SK-N-MC (cell line): ENCODE data around the gene FAM167B.

Experiments used
- DNase-seq: peaks from one replicate; pipeline ENCODE4 v3.0.0-alpha.2; 2011; ENCODE audit warnings: low read depth, low spot score
- H3K27ac ChIP-seq: fragments of 200-600 bp; sonication (generic); 2 replicates; pipeline ENCODE4 v1.5.1; 2016; ENCODE audit warnings: mixed run types
- H3K36me3 ChIP-seq: fragments of 200-600 bp; sonication (generic); 2 replicates; pipeline ENCODE4 v1.6.1; 2017; ENCODE audit warnings: antibody characterized with exemption, low read length, mixed read lengths; ENCODE audit not compliant: insufficient read depth
- H3K4me3 ChIP-seq: fragments of 200-600 bp; sonication (generic); 2 replicates; pipeline ENCODE4 v1.5.1; 2016
- H3K9ac ChIP-seq: fragments of 200-600 bp; sonication (generic); 2 replicates; pipeline ENCODE4 v1.8.0; 2017; ENCODE audit warnings: mixed run types, mixed read lengths; ENCODE audit not compliant: insufficient read length
- H3K9me3 ChIP-seq: fragments of 200-600 bp; sonication (generic); 2 replicates; pipeline ENCODE4 v1.6.1; 2017; ENCODE audit warnings: low read depth, mild to moderate bottlenecking, antibody characterized with exemption, low read length, moderate library complexity, mixed read lengths
- EZH2 ChIP-seq: fragments of 200-600 bp; sonication (generic); IDR thresholded peaks from one replicate; pipeline ENCODE4 v1.6.1; 2017; ENCODE audit warnings: antibody characterized with exemption
- FOXP2 ChIP-seq: optimal IDR thresholded peaks from 2 replicates; pipeline ENCODE3; 2011; ENCODE audit warnings: mild to moderate bottlenecking, moderate library complexity; ENCODE audit not compliant: insufficient read depth; ENCODE audit errors: extremely low read length, control extremely low read depth
- POLR2AphosphoS5 ChIP-seq: IDR thresholded peaks from 2 replicates; pipeline ENCODE4 v1.6.1; 2012; ENCODE audit warnings: mild to moderate bottlenecking, low read depth, low read length, borderline replicate concordance

The FAM167B gene

DNA sequence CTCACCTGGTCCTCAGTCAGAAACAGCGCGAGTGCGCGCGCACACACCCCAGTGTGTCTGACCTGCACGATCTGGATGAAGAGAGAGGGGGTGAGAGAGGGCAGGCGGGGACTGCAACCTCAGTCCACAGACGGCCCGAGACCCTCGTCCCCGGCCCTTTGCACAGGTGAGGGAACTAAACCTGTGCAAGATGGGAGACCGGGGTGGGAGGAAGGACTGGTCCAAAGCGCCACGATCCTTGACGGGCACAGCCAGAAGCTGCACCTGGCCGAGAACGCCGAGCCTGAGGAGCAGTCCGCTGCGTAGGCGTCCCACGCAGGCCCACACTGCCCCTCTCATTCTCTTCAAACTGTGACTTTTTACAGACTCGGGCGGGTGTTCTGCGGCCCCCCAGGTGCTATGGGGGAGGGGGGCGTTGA is 42.1 kb upstream of the FAM167B start:
- peak overlapping the region; percentile 88 for H3K9ac ChIP-seq
- no peak for TF ChIP-seq EZH2
- no peak for TF ChIP-seq FOXP2
- no peak for TF ChIP-seq POLR2AphosphoS5
- no peak for DNase-seq
- H3K9me3 ChIP-seq: no peaks in the 10 kb centered on the region
- no peak overlapping the region for H3K27ac ChIP-seq
- peak overlapping the region; percentile 95 for H3K4me3 ChIP-seq
- H3K36me3 ChIP-seq: no peaks in the 10 kb centered on the region; the same call in 1 of the 2 replicates

DNA sequence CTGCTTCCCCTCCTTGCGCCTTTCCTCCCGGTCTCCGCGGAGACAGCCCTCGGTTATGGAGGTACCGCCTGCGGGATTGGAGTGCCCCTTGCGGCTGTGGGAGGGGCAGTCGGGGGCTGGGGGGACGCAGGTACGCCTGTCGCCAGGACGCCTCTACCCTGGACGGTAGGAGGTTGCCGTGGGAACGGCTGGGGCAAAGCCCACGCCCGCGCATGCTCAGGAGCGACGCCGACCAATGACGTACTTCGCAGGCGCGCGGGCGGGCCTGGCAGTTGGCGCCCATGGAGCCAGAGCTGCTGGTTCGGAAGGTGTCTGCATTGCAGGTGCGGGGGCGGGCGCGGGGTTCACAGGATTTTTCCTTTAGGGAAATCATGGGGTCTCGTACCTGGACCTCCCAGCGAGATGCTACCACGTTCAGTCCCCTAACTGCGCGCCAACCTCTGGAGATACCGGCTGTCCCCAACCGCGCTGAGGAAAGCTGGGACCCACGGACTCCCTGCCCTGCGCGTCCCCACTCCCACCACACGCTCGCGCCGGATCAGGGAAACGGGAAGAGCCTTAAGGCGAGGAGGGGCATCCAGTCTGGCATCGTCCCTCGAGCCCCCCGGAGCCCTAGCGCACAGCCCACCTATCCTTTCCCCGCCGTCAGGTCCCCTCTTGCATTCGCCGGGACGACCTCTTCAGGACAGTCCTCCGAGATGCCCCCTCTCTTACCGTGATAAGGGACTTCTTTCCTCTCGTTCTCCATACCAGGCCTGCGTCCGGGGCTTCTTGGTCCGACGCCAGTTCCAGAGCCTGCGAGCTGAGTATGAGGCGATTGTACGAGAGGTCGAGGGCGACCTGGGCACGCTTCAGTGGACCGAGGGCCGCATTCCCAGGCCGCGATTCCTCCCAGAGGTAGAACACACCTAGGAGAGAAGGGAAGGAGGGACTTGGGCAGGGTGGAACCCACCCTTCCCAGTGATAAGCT is 41.3 kb upstream of the FAM167B start, which contains the start of gene IQCC:
TSS of gene IQCC (plus strand) at position 271 of the 970 bp plus-strand sequence. CDS start at position 282, 11 bp downstream.
- no peak within 1 kb of the TSS for H3K27ac ChIP-seq

GRCh38 chr1:32208469-32208868 is 38.6 kb upstream of the FAM167B start:
- DNase-seq: no peak
- Histone ChIP-seq H3K9me3 (no peaks in the 10 kb centered on the region), H3K4me3 (no peak overlapping the region), H3K9ac (no peak overlapping the region), H3K27ac (no peak overlapping the region), H3K36me3 (no peaks in the 10 kb centered on the region; the same call in 1 of the 2 replicates)
- TF ChIP-seq POLR2AphosphoS5: no peak
- no peak for TF ChIP-seq EZH2
- TF ChIP-seq FOXP2: no peak

More for the DNA sequence above, 41.3 kb upstream of the FAM167B start, which contains the start of gene IQCC:
- Histone ChIP-seq H3K4me3 (peak within 1 kb of the TSS; percentile 95), H3K9ac (peak within 1 kb of the TSS; percentile 88), H3K9me3 (no peaks in the 10 kb centered on the region), H3K36me3 (no peaks in the 10 kb centered on the region; the same call in 1 of the 2 replicates)
- DNase-seq: no peak
- TF ChIP-seq EZH2 (no peak), POLR2AphosphoS5 (peak; percentile 96)

GRCh38 chr1:32208891-32209328 is 38.1 kb upstream of the FAM167B start, which contains the start of gene DCDC2B:
Gene DCDC2B, plus strand, starts transcription at chr1:32209089. Its CDS starts 5 bp downstream, at chr1:32209094.
- Histone ChIP-seq H3K9me3 (no peaks in the 10 kb centered on the region), H3K36me3 (no peaks in the 10 kb centered on the region; the same call in 1 of the 2 replicates), H3K27ac (no peak within 1 kb of the TSS), H3K9ac (no peak within 1 kb of the TSS), H3K4me3 (no peak within 1 kb of the TSS)
- DNase-seq: no peak
- TF ChIP-seq EZH2 (no peak), POLR2AphosphoS5 (0 out of 2 replicates have a peak, but pooled peaks have one; percentile 21)

GRCh38 chr1:32215629-32216480 is 31.2 kb upstream of the FAM167B start:
- TF ChIP-seq FOXP2 (no peak), EZH2 (no peak), POLR2AphosphoS5 (no peak)
- no peak overlapping the region for H3K9ac ChIP-seq
- DNase-seq: no peak
- H3K4me3 ChIP-seq: no peak overlapping the region
- H3K9me3 ChIP-seq: no peaks in the 10 kb centered on the region
- H3K36me3 ChIP-seq: no peaks in the 10 kb centered on the region
- H3K27ac ChIP-seq: no peak overlapping the region

DNA sequence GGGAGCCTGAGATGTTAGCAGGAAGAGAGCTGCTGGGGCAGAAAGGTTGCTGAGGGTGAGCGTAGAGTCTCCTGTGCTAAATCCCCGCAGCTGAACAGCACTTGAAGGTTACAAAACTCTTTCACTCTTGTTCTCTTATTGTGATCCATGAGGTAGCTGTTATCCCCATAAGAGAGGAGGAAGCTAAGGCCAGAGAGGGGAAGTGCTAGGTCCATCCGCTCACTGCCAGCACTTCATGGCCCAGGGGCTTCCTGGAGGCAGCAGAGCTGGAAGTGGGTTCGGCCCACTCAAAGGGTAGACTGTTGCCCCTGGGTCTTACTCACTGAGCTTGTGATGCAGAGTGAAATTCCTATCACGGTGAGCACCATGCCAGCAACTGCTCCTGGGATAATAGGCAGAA is 30.5 kb upstream of the FAM167B start:
- no peak overlapping the region for H3K4me3 ChIP-seq
- H3K9me3 ChIP-seq: no peaks in the 10 kb centered on the region
- TF ChIP-seq FOXP2: no peak
- TF ChIP-seq EZH2: no peak
- TF ChIP-seq POLR2AphosphoS5: no peak
- DNase-seq: no peak
- no peak overlapping the region for H3K27ac ChIP-seq
- H3K9ac ChIP-seq: no peak overlapping the region
- no peaks in the 10 kb centered on the region for H3K36me3 ChIP-seq

- peaks cover 6% of the 10 kb centered on the region for H3K36me3 ChIP-seq
- no peak overlapping the region for H3K4me3 ChIP-seq
- no peak overlapping the region for H3K27ac ChIP-seq
- TF ChIP-seq EZH2 (no peak), FOXP2 (no peak), POLR2AphosphoS5 (no peak)
- no peak for DNase-seq
- H3K9ac ChIP-seq: no peak overlapping the region
- no peaks in the 10 kb centered on the region for H3K9me3 ChIP-seq
Measured at GRCh38 chr1:32219022-32219421, 28.0 kb upstream of the FAM167B start.
